H1 (cell line): Measurements from ENCODE around the gene IP6K3. TPM values are rescaled to one million over a fixed set of nuclear protein-coding genes. Genes with fewer than 3 reads are reported as not detected.

ENCODE experiments used
- CTCF ChIA-PET: fragments of 300-600 bp; sonication (Branson Sonifier 250); formaldehyde crosslinking; loops from one replicate; lab custom pipeline; 2021; ENCODE audit not compliant: partially characterized antibody; lab: Charles Lee
- POLR2A ChIA-PET: fragments of 300-600 bp; sonication (Branson Sonifier 250); formaldehyde crosslinking; loops from one replicate; lab custom pipeline; 2021; ENCODE audit warnings: inconsistent platforms; ENCODE audit not compliant: partially characterized antibody; lab: Charles Lee
- DNase-seq, 2 experiments: peaks; one replicate each; pipeline versions ENCODE4 v3.0.0 to v3.0.0-alpha.2; 2010 to 2022; ENCODE audit warnings: low spot score in 2 of 2, low read depth in 1 of 2, mixed read lengths in 1 of 2
- FAIRE-seq: peaks from 2 replicates; lab custom pipeline; 2011; peaks lifted over from hg19 to GRCh38; lab: Jason Lieb, UNC
- H2AFZ ChIP-seq: 2 replicates; pipeline ENCODE4 v1.8.1; 2012; ENCODE audit warnings: low read length, inconsistent platforms
- H2AK5ac ChIP-seq: 2 replicates; pipeline ENCODE4 v1.6.1; 2013; ENCODE audit warnings: low read depth, low read length
- H2BK120ac ChIP-seq: replicated peaks from 2 replicates; pipeline ENCODE3; 2013; ENCODE audit warnings: low read depth, low read length, inconsistent platforms
- H2BK12ac ChIP-seq: 2 replicates; pipeline ENCODE4 v1.6.1; 2013; ENCODE audit warnings: low read depth, low read length
- H2BK15ac ChIP-seq: 2 replicates; pipeline ENCODE4 v1.6.1; 2013; ENCODE audit warnings: low read length
- H2BK20ac ChIP-seq: 2 replicates; pipeline ENCODE4 v1.6.1; 2013; ENCODE audit warnings: low read length
- H2BK5ac ChIP-seq: 2 replicates; pipeline ENCODE4 v1.6.1; 2013; ENCODE audit warnings: low read depth, low read length
- H3K14ac ChIP-seq: 2 replicates; pipeline ENCODE4 v1.6.1; 2013; ENCODE audit warnings: inconsistent platforms; ENCODE audit not compliant: insufficient read length
- H3K18ac ChIP-seq: 2 replicates; pipeline ENCODE4 v1.6.1; 2013; ENCODE audit warnings: low read length; ENCODE audit errors: extremely low read depth
- H3K23ac ChIP-seq: 2 replicates; pipeline ENCODE4 v1.6.1; 2013; ENCODE audit warnings: inconsistent platforms; ENCODE audit not compliant: insufficient read length
- H3K23me2 ChIP-seq: 2 replicates; pipeline ENCODE4 v1.6.1; 2013; ENCODE audit warnings: low read depth, low read length
- H3K27ac ChIP-seq: 2 replicates; pipeline ENCODE4 v1.6.1; 2011; ENCODE audit warnings: low read depth, low read length, inconsistent platforms
- H3K27me3 ChIP-seq, 4 experiments: replicated peaks in 1 of 4; 1 replicate in 1 of 4; 2 replicates in 3 of 4; pipeline versions ENCODE4 v1.6.1 to v1.8.1; 2011 to 2013; ENCODE audit warnings: low read length in 3 of 4, mild to moderate bottlenecking in 3 of 4, inconsistent platforms in 2 of 4, mixed read lengths in 2 of 4, moderate library complexity in 1 of 4; ENCODE audit not compliant: control insufficient read depth in 3 of 4, insufficient read depth in 3 of 4; ENCODE audit errors: extremely low read depth in 1 of 4
- H3K36me3 ChIP-seq, 4 experiments: 2 replicates each; pipeline versions ENCODE4 v1.6.1 to v1.8.1; 2011 to 2013; ENCODE audit warnings: mild to moderate bottlenecking in 4 of 4, low read length in 3 of 4, moderate library complexity in 2 of 4, control low read depth in 1 of 4, inconsistent platforms in 1 of 4; ENCODE audit not compliant: insufficient read depth in 4 of 4, control insufficient read depth in 2 of 4
- H3K4ac ChIP-seq: replicated peaks from 2 replicates; pipeline ENCODE3; 2013; ENCODE audit warnings: low read length, low read depth, mixed read lengths, inconsistent platforms; ENCODE audit not compliant: insufficient read length
- H3K4me1 ChIP-seq, 4 experiments: replicated peaks in 1 of 4; 1 replicate in 1 of 4; 2 replicates in 3 of 4; pipeline versions ENCODE4 v1.6.1 to v1.8.1; 2011 to 2013; ENCODE audit warnings: low read length in 3 of 4, inconsistent platforms in 2 of 4, mixed read lengths in 1 of 4; ENCODE audit not compliant: insufficient read depth in 4 of 4, control insufficient read depth in 3 of 4
- H3K4me2 ChIP-seq, 2 experiments: 2 replicates each; pipeline versions ENCODE4 v1.6.1 to v1.8.1; 2011 to 2013; ENCODE audit warnings: low read depth in 2 of 2, low read length in 2 of 2, control low read depth in 1 of 2, inconsistent platforms in 1 of 2, mild to moderate bottlenecking in 1 of 2; ENCODE audit not compliant: insufficient read depth in 1 of 2
- H3K4me3 ChIP-seq, 4 experiments: fragments of 200-600, 300-600 bp in 1 of 4; sonication (generic), shearing (Covaris generic), sonication (Bioruptor Twin) in 1 of 4; 2 replicates each; pipeline versions ENCODE4 v1.5.1 to v1.8.1; 2011 to 2016; ENCODE audit warnings: low read length in 4 of 4, low read depth in 3 of 4, control low read depth in 2 of 4, inconsistent platforms in 2 of 4, mild to moderate bottlenecking in 2 of 4, mixed read lengths in 1 of 4, moderate library complexity in 1 of 4; ENCODE audit not compliant: insufficient read depth in 2 of 4; ENCODE audit errors: extremely low read depth in 1 of 4
- H3K56ac ChIP-seq: replicated peaks from 2 replicates; pipeline ENCODE3; 2013; ENCODE audit warnings: low read depth, mild to moderate bottlenecking, mixed read lengths, low read length, inconsistent platforms; ENCODE audit not compliant: insufficient read length
- H3K79me1 ChIP-seq: 2 replicates; pipeline ENCODE4 v1.6.1; 2013; ENCODE audit warnings: low read depth, low read length, control low read depth
- H3K79me2 ChIP-seq, 2 experiments: 2 replicates each; pipeline versions ENCODE4 v1.6.1 to v1.8.1; 2012 to 2013; ENCODE audit warnings: low read length in 2 of 2, mild to moderate bottlenecking in 2 of 2, inconsistent platforms in 1 of 2; ENCODE audit not compliant: insufficient read depth in 2 of 2, control insufficient read depth in 1 of 2
- H3K9ac ChIP-seq, 4 experiments: replicated peaks in 1 of 4; 1 replicate in 1 of 4; 2 replicates in 3 of 4; pipeline versions ENCODE4 v1.6.1 to v1.8.1; 2011 to 2013; ENCODE audit warnings: low read depth in 3 of 4, low read length in 3 of 4, control low read depth in 2 of 4, mild to moderate bottlenecking in 2 of 4, moderate library complexity in 2 of 4, inconsistent platforms in 1 of 4; ENCODE audit errors: extremely low read depth in 1 of 4
- H3K9me3 ChIP-seq, 2 experiments: 2 replicates each; pipeline versions ENCODE4 v1.6.1 to v1.8.1; 2012 to 2013; ENCODE audit warnings: mild to moderate bottlenecking in 2 of 2, moderate library complexity in 2 of 2, control low read depth in 1 of 2, inconsistent platforms in 1 of 2, low read depth in 1 of 2, low read length in 1 of 2, mixed read lengths in 1 of 2; ENCODE audit not compliant: insufficient read depth in 2 of 2
- H4K20me1 ChIP-seq, 2 experiments: replicated peaks in 1 of 2; 2 replicates each; pipeline versions ENCODE3 to v1.8.1; 2011 to 2013; ENCODE audit warnings: inconsistent platforms in 2 of 2, low read length in 2 of 2, mild to moderate bottlenecking in 1 of 2; ENCODE audit not compliant: insufficient read depth in 2 of 2, control insufficient read depth in 1 of 2
- H4K5ac ChIP-seq: 2 replicates; pipeline ENCODE4 v1.6.1; 2013; ENCODE audit warnings: low read length, low read depth, mixed read lengths, inconsistent platforms; ENCODE audit not compliant: insufficient read length
- H4K8ac ChIP-seq: 2 replicates; pipeline ENCODE4 v1.8.0; 2013; ENCODE audit warnings: mild to moderate bottlenecking, moderate library complexity, low read length, inconsistent platforms; ENCODE audit not compliant: insufficient read depth; ENCODE audit errors: extremely low read depth
- H4K91ac ChIP-seq: replicated peaks from 2 replicates; pipeline ENCODE3; 2013; ENCODE audit warnings: low read length, mixed read lengths, inconsistent platforms; ENCODE audit not compliant: insufficient read length
- BRCA1 ChIP-seq: IDR thresholded peaks from 2 replicates; pipeline ENCODE4 v1.6.1; 2012; ENCODE audit warnings: low read depth, low read length, improper control_type of control experiment
- CEBPB ChIP-seq: IDR thresholded peaks from 2 replicates; pipeline ENCODE4 v1.6.1; 2012; ENCODE audit warnings: low read depth, low read length
- CHD1 ChIP-seq: IDR thresholded peaks from 2 replicates; pipeline ENCODE4 v1.6.1; 2012; ENCODE audit warnings: low read depth, low read length, improper control_type of control experiment
- CHD2 ChIP-seq: IDR thresholded peaks from 2 replicates; pipeline ENCODE4 v1.6.1; 2012; ENCODE audit warnings: low read length, improper control_type of control experiment
- EGR1 ChIP-seq: IDR thresholded peaks from 2 replicates; pipeline ENCODE4 v1.6.1; 2011; ENCODE audit warnings: low read depth, low read length, borderline replicate concordance
- POLR2AphosphoS5 ChIP-seq: IDR thresholded peaks from 2 replicates; pipeline ENCODE4 v1.6.1; 2011; ENCODE audit warnings: low read depth, low read length
- POU5F1 ChIP-seq: IDR thresholded peaks from 2 replicates; pipeline ENCODE4 v1.6.1; 2011; ENCODE audit warnings: low read depth, mild to moderate bottlenecking, low read length, moderate library complexity
- TAF7 ChIP-seq: optimal IDR thresholded peaks from 2 replicates; pipeline ENCODE3; 2011; ENCODE audit warnings: low read depth, mild to moderate bottlenecking, inconsistent platforms, low read length, moderate library complexity, borderline replicate concordance
- USF2 ChIP-seq: IDR thresholded peaks from 2 replicates; pipeline ENCODE4 v1.6.1; 2011; ENCODE audit warnings: low read length, improper control_type of control experiment
- WGBS, 2 experiments: shearing (Covaris generic) in 1 of 2; methylation state at CpG; one replicate each; pipeline versions ENCODE4 v1.1.6 to v1.1.7; 2013 to 2015; ENCODE audit warnings: low lambda C conversion rate in 2 of 2, mixed read lengths in 2 of 2, inconsistent platforms in 1 of 2, low coverage in 1 of 2, missing lambda C conversion rate in 1 of 2; ENCODE audit not compliant: insufficient replicate concordance in 2 of 2, insufficient coverage in 1 of 2, insufficient read length in 1 of 2; ENCODE audit errors: extremely low coverage in 1 of 2, missing lambda C conversion rate in 1 of 2; 5-methylcytosine and 5-hydroxymethylcytosine counted together
- polyA plus RNA-seq, 7 experiments: library from polyadenylated mRNA; depleted of rRNA in 3 of 7; stranded (reverse) in 5 of 7; unstranded in 2 of 7; fragments of >200 nt in 5 of 7; fragments of 200-250 nt in 2 of 7; gene quantifications; 1 replicate in 5 of 7; 2 replicates in 1 of 7; 4 replicates in 1 of 7; pipeline versions ENCODE4 v1.2.1 to v1.2.3, GENCODE V29; 2011 to 2013; ENCODE audit warnings: missing spikeins in 2 of 7, mixed read lengths in 2 of 7
- total RNA-seq: library from RNA; stranded (reverse); fragmentation: NEBNext Ultra II Directional; extraction: Animal tissue kit (Norgen Biotek cat#: 25700); gene quantifications from 2 replicates; pipeline ENCODE4 v1.2.1, GENCODE V29; 2021

Gene IP6K3
- total and polyA plus RNA-seq, 2 of the 8 experiments (the other 6 are each of a cell fraction or from before 2014, with no cell fraction given), result 0.22 to 0.73 TPM

GRCh38 chr6:33678932-33679490, 67.7 kb downstream of the IP6K3 start:
- WGBS, 2 experiments, result 96% methylated on average over 11 of the region's 12 CpGs; no CpG with 5 or more reads in 1 of the 2 experiments
- H2BK12ac ChIP-seq, result no peak overlapping the region
- H3K4me3 ChIP-seq, result no peak overlapping the region
- H2BK120ac ChIP-seq, result no peak overlapping the region
- no peak overlapping the region for H4K5ac ChIP-seq
- no peak overlapping the region for H3K18ac ChIP-seq
- no peak for DNase-seq
- H3K23me2 ChIP-seq, result no peaks in the 10 kb centered on the region
- H3K23ac ChIP-seq, result no peak overlapping the region
- no peak overlapping the region for H3K9ac ChIP-seq
- no peak for FAIRE-seq
- no peak overlapping the region for H3K27ac ChIP-seq
- H3K79me1 ChIP-seq, result no peaks in the 10 kb centered on the region
- H3K56ac ChIP-seq, result no peak overlapping the region
- H3K79me2 ChIP-seq, result no peaks in the 10 kb centered on the region
- H2BK15ac ChIP-seq, result no peak overlapping the region
- no peak overlapping the region for H3K4ac ChIP-seq
- H2AFZ ChIP-seq, result no peak overlapping the region
- TF ChIP-seq EGR1 (no peak), CEBPB (no peak), BRCA1 (no peak), POU5F1 (no peak), CHD2 (no peak), POLR2AphosphoS5 (no peak), CHD1 (no peak), TAF7 (no peak), USF2 (no peak)
- peaks cover 0 to 12% of the 10 kb centered on the region in 2 experiments for H4K20me1 ChIP-seq
- no peak overlapping the region for H4K91ac ChIP-seq
- no peak overlapping the region for H4K8ac ChIP-seq
- POLR2A ChIA-PET, result interaction anchor here (0.8 to 1.5 kb wide), 4 partner anchors 10 to 18 kb away, joined by 3 to 4 read pairs (median 3); no protein-coding TSS in a partner anchor
- H3K9me3 ChIP-seq, result no peaks in the 10 kb centered on the region
- CTCF ChIA-PET, result interaction anchor here (0.8 kb wide), 1 partner anchor 14 kb away, joined by 3 read pairs; no protein-coding TSS in a partner anchor
- no peak overlapping the region; the same call in 1 of the 2 replicates for H2BK5ac ChIP-seq
- no peak overlapping the region for H2AK5ac ChIP-seq
- H3K36me3 ChIP-seq, result peaks cover 12 to 35% (median 32%) of the 10 kb centered on the region in 4 experiments
- H3K4me2 ChIP-seq, result no peak overlapping the region
- H3K27me3 ChIP-seq, result no peaks in the 10 kb centered on the region
- H2BK20ac ChIP-seq, result no peak overlapping the region
- H3K4me1 ChIP-seq, result no peaks in the 10 kb centered on the region
- H3K14ac ChIP-seq, result no peak overlapping the region
